NCI-H460 (cell line): Measurements from ENCODE around the gene TYW1B. TPM values are rescaled to one million over a fixed set of nuclear protein-coding genes. Genes with fewer than 3 reads are reported as not detected.
"Not testable (repeated sequence)": the region's sequence is repeated elsewhere in the genome, so short reads cannot be mapped to it uniquely, and the experiment has no call there.

Source experiments
- DNase-seq: peaks from one replicate; pipeline ENCODE4 v3.0.0-alpha.2; 2016; ENCODE audit warnings: low read depth; ENCODE audit errors: extremely low read depth
- polyA plus RNA-seq: library from polyadenylated mRNA; depleted of rRNA; stranded (reverse); fragments of >200 nt; gene quantifications from 2 replicates; pipeline ENCODE4 v1.2.3, GENCODE V29; 2014; cell fraction: nucleus; rRNA removed
- total RNA-seq: library from RNA; depleted of rRNA; stranded (reverse); fragments of >200 nt; shearing (Covaris generic); gene quantifications from 2 replicates; pipeline ENCODE4 v1.2.3, GENCODE V29; 2014; rRNA removed

Gene TYW1B, protein sequence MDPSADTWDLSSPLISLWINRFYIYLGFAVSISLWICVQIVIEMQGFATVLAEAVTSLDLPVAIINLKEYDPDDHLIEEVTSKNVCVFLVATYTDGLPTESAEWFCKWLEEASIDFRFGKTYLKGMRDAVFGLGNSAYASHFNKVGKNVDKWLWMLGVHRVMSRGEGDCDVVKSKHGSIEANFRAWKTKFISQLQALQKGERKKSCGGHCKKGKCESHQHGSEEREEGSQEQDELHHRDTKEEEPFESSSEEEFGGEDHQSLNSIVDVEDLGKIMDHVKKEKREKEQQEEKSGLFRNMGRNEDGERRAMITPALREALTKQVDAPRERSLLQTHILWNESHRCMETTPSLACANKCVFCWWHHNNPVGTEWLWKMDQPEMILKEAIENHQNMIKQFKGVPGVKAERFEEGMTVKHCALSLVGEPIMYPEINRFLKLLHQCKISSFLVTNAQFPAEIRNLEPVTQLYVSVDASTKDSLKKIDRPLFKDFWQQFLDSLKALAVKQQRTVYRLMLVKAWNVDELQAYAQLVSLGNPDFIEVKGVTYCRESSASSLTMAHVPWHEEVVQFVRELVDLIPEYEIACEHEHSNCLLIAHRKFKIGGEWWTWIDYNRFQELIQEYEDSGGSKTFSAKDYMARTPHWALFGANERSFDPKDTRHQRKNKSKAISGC
- 0.89 and 1.2 TPM in 2 replicates for total RNA-seq
- polyA plus RNA-seq, result 0.74 and 1.4 TPM in 2 replicates

DNA sequence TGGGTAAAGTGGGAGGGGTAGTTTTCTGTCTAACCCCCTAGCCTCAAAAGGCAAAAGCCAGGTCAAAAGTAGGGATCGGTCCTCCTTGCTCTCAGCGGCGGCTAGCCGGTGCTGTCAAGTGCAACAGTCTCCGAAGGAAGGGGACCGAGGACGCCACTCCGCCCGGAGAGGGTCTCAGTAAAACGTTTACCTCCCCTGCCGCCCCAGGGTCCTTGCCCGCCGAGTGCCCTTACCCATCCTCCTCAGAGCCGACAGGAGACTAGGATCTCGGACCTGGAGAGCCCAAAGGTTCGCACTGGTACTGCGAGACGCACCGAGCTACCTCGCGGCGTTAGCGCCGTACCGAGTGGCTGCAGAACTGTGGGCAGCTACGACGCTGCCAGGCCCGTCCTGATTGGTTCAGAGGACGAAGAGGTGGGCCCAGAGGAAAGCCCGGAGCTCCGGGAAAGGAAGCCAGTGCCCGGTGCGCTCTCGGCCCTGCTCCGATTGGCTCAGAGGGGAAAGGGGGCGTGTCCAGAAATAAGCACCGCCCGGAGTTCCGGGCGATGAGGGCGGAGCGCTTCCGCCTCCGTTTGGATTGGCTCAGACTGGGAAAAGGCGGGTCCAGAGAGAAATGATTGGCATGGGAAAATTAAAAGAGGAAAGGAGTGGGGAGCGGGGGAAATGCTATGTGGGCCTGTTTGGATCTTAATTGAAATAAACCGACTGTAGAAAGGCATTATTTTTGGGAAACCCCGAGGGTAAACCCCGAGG lies at the start of gene TYW1B:
TSS of gene TYW1B (minus strand) at position 362 of the 753 bp plus-strand sequence. CDS start at position 237, 125 bp downstream.
- DNase-seq, result peak; percentile 97

DNA sequence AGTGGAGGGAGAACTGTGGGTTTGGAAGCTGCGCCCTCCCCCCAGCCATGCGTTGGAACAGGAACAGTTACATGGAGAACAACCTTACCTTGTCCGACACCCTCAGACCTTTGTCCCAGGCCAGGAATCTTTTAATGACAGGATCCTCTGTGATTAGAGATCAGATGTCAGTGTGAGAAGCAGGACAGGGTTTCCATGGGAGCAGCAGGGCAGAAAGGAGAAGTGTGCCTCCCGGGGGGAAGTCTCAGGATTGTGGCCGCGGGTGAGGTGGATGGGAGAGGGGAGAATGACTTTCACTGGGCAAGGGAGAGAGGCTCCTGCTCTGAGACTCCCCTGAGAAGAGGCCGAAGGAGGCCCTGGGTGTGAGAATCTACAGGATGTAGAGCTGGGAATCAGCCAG lies 39.6 kb upstream of the TYW1B start:
- not testable (repeated sequence) for DNase-seq

DNA sequence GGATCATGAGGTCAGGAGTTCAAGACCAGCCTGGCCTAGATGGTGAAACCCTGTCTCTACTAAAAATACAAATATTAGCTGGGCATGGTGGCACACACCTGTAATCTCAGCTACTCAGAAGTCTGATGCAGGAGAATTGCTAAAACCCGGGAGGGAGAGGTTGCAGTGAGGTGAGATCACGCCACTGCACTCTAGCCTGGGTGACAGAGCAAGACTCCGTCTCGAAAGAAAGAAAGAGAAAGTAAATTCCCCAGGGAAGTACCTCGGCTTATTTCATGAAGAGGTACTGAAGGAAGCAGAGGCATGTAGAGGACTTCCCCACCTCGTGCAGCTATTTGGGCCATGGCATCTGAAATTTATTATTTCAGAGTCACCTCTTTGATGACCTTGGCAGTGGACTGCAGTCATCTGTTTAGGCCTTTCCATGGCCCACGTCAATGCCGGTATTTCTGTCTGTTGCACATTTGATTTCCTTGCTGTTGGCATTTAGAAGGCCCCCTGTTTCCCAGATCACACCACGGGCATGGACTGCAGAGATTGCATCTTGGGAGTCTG lies 30.9 kb upstream of the TYW1B start:
- not testable (repeated sequence) for DNase-seq

DNA sequence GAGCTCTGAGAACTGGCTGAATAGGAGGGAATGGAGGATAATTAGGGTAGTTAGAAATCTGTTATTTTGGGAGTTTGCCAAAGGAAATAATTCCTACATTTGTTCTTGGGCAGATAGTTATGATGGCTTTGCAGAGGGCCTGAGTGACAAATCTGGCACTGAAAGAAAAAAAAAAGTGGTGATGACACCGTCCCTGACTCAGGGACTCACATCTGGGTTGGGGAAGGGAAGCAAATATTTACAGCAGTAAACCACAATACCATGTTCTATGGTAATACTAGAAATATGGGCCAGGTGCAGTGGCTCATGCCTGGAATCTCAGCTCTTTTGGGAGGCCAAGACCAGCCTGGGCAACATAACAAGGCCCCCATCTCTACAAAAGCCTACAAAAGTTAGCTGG lies 29.9 kb upstream of the TYW1B start:
- DNase-seq, result not testable (repeated sequence)

DNA sequence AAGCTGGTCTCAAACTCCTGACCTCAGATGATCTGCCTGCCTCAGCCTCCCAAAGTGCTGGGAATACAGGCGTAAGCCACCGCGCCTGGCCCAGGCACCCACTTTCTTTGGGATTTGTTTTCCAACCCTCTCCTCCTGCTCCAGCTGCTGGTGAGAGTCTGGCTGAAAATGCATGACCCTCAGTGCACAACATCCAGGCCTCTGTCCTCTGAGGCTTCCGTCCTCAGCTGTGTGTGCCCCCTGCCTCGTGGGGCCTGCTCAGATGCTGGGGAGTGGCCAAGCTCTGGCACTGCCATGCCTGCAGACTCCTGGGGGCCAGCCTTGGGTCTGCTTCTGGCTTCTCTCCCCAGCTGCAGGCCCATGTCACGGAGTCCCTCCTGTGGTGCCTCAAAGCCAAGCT lies 27.3 kb upstream of the TYW1B start:
- not testable (repeated sequence) for DNase-seq

DNA sequence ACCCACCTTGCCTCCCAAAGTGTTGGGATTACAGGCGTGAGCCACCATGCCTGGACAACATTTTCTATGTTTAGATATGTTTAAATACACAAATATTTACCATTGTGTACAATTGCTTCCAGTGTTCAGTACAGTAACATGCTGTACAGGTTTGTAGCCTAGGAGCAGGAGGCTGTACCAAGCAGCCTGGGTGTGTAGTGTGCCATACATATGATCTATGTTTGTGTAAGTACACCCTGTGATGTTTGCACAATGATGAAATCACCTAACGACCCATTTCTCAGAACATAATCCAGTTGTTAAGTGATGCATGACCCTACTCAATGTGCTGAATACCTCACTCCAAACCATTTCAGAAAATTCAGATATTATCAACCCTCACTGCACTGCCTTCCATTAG lies 24.9 kb upstream of the TYW1B start:
- DNase-seq, result not testable (repeated sequence)

DNA sequence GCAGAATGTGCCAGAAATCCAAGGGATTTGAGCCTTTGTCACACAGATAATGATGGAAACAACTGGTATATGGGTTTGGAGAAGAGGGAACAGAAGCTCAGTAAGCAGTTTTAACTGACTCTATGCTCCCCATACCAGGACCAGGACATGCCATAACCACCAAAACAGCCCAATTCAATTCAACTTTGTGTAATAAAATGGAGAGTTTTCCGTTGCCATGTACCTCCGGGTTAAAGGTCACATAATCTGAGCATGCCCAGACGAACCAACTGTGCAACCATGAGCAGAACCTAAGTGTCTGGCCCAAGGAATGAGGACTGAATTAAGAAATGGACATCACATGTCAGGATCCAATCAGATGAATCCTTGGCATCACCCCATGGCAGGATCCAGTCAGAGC lies 22.7 kb upstream of the TYW1B start:
- not testable (repeated sequence) for DNase-seq

DNA sequence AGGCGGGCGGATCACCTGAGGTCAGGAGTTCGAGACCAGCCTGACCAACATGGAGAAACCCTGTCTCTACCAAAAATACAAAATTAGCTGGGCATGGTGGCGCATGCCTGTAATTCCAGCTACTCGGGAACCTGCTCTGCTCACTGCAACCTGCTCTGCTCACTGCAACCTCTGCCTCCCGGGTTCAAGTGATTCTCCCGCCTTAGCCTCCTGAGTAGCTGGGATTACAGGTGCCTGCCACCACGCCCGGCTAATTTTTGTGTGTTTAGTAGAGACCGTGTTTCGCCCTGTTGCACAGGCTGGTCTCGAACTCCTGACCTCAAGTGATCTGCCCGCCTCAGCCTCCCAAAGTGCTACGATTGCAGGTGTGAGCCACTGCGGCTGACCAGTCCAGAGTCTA lies 16.1 kb upstream of the TYW1B start:
- DNase-seq, result not testable (repeated sequence)

DNA sequence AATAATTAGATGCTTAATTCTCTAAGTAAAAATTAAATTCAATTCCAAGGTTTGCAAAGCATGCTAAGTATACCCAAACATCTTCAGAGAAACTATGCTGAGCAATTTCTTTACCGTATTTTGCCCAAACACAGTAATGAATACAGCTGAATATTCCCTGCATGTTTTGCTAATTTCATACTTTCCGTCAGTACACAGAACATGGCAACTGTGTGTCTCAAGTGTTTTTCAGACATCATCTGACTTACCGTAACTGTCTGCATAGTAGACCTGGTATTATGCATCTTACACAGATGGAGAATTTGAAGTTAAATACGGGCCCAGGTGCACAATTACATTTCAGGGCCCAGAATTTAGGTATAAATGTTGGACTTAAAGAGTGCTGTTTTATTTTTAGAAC lies 15.2 kb upstream of the TYW1B start:
- DNase-seq, result not testable (repeated sequence)

DNA sequence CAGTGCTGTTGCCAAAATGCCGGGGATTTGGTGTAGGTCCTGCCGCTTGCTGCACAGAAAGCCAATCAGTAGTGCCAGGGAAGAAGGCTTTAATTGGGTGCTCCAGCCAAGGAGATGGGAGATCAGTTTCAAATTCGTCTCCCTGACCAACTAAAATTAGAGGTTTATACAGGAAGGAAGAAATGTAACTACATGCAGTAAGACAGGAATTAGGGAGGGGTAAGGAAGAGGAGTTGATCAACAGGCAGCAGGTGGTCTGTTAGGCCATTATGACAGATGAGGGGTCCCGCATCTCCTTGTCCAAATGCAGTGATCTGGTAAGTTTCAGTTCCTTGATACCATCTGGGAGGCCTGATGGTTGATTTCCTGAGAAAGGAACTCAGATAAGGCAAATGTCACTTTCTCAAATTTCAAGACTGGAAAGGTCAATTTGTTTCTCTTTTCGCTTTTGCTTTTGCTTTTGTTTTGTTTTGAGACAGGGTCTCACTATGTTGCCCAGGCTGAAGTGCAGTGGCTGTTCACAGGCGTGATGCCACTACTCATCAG lies 13.0 kb upstream of the TYW1B start:
- not testable (repeated sequence) for DNase-seq

DNA sequence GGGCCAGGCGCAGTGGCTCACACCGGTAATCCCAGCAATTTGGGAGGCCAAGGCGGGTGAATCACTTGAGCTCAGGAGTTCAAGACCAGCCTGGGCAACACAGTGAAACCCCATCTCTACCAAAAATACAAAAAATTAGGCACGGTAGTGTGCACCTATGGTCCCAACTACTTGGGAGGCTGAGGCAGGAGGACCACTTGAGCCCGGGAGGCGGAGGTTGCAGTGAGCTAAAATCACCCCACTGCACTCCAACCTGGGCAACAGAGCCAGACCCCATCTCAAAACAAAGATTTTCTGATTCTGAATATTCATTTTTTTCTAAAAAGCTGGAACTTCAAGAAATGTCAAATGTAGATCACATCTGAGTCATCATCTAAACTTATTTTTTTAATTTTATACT lies 10.3 kb upstream of the TYW1B start:
- DNase-seq, result not testable (repeated sequence)

DNA sequence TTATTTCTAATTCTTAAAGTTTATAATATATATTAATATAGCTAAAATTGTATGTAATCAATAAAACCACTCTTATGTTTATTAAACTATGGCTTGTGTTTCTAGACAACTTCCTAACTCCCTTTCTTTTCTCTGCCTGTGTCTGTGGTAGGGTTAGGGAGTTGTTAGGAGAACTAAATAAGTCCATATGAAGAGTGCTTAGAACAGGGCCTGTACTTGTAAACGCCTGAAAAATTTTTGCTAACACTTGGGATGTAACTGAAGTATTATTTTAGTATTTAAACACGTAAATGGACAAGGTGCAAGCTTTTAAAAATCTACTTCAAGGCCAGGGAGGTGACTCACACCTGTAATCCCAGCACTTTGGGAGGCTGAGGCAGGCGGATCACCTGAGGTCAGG lies 9.3 kb upstream of the TYW1B start:
- not testable (repeated sequence) for DNase-seq

DNA sequence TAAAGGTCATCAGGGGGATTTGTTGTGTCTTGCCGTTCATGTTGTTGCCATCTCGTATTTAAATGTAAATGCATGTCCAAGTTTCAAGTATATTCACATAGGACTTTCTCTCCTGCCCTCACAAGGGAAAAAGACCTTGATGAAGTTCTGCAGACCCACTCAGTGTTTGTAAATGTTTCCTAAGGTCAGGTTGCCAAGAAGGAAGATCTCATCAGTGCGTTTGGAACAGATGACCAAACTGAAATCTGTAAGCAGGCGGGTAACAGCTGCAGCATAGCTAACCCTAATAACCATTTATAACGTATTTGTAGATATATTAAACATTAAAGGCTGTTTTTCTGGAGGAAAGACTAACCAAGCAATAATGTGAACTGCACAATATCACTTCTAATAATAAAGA lies 2.6 kb upstream of the TYW1B start:
- DNase-seq, result not testable (repeated sequence)

DNA sequence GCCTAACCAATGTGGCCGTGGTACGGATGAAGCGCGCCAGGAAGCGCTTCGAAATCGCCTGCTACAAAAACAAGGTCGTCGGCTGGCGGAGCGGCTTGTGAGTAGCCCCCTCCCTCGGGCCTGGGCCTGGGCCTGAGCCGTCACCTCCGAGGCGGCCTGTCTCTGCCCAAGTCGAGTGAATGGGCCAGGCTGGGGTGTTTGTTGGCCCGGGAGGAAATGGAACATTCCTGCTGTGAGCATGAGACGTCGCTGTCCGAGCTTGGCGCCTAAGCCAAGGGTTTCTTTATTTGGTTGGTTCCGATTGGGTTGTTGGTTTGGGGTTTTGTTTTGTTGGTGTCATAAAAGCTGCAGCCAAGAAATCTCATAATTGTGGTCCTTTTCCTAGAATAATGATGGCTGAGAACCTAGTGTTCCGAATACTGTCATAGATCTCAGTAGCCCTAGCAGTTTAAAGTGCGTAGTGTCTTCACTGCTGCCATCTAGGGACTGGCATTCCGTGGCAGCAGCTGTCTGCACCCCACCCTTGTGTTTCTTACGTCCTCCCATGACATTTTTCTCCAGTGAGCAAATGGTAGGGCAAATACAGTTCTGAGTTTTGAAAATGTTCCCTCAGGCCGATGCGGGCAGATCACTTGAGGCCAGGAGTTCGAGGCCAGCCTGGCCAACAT lies 1.8 kb upstream of the TYW1B start:
- DNase-seq, result peak; percentile 76

DNA sequence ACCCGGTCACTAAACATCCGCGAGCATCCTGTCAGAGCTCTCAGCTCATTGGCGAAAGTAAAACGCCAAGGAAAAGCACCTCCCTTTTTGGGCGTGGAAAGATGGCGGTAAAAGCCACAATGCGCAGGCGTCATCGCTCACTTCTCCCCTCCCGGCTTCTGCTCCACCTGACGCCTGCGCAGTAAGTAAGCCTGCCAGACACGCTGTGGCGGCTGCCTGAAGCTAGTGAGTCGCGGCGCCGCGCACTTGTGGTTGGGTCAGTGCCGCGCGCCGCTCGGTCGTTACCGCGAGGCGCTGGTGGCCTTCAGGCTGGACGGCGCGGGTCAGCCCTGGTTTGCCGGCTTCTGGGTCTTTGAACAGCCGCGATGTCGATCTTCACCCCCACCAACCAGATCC lies 1.3 kb upstream of the TYW1B start:
- peak; percentile 99 for DNase-seq

DNA sequence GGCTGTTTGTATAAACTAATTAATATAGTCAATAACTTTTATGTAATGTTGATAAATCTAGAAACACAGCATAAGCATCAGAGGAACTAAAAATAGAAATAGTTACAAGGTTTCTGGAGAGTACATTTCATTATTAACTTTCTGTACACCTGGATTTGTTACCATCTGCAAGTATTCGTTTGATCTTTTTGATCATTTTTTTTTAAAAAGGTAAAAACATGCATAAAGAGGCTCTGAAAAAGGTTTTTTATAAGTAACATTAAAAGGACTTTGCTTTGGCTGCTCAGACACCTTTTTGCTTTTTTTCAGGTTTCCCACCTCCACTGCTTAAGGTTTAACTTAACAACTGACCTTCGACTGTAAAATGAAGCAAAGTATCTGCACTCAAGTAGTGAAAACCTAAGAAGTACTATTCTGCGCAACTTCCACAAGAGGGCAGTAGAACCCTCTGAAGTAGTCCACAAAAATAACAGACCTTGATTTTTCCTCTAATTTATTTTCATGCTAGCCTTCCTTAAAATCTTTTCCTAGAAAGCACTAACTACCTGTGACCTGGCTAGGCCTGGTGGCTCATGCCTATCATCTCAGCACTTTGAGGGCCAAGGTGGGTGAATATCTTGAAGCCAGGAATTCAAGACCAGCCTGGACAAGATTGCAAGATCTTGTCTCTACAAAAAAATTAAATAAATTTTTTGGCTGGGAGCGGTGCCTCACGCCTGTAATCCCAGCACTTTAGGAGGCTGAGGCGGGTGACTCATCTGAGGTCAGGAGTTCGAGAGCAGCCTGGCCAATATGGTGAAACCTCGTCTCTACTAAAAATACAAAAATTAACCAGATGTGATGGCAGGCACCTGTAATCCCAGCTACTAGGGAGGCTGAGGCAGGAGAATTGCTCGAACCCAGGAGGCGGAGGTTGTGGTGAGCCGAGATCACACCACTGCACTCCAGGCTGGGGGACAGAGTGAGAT lies 4.0 kb downstream of the TYW1B start:
- DNase-seq, result not testable (repeated sequence)

DNA sequence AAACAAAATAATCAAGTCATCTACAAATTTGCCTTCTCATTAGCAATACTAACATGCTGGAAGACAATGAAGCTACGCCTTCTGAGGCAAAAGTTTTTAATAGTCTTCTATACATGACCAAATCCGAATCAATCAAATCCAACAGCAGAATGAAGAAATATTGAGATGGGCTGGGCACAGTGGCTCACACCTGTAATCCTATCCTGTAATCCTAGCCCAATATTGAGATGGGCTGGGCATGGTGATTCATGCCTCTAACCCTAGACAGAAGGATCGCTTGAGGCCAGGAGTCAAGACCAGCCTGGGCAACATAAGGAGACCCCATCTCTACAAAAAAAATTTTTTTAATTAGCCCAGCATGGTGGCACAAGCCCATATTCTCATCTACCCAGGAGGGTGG lies 5.5 kb downstream of the TYW1B start:
- DNase-seq, result not testable (repeated sequence)

DNA sequence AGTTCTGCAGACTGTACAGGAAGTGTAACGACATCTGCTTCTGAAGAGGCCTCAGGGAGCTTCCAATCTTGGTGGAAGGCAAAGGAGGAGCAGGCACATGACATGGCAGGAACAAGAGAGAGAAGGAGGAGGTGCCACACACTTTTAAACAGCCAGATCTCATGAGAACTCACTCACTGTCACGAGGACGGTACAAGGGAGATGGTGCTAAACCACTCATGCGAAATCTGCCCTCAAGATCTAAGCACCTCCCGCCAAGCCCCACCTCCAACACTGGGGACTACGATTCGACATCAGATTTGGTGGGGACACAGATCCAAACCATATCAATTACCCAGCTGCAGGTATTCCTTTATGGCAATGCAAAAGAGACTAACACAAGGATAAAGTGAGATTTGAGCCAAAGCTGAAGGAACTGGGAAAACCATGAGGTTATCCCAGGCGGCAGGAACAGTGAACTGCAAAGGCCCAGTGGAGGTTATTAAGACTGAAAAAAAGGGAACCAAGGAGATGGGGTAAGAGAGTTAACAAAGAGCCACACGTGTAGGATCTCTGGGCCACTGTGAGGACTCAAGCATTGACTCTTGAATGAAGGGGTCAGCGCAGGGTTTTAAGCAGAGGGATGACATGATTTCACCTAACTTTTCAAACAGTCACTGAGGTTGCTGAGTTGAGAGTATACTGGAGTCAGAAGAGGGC lies 9.2 kb downstream of the TYW1B start:
- DNase-seq, result not testable (repeated sequence)
